GM19395 (cell line): Measurements from ENCODE around the gene NR3C1.
A peak's percentile ranks its signal among the peaks of the same experiment; 100 is the strongest.

Source experiments
- ATAC-seq: cut with Tn5 transposase; IDR thresholded peaks from one replicate; pipeline ENCODE4 v1.9.1; 2021; ENCODE audit warnings: mild to moderate bottlenecking, moderate library complexity; ENCODE audit not compliant: unreplicated experiment

Gene NR3C1

GRCh38 chr5:143372187-143372829 lies 31.2 kb downstream of the NR3C1 start:
- no peak for ATAC-seq

- ATAC-seq: no peak
Observed at GRCh38 chr5:143370440-143370839, 33.0 kb downstream of the NR3C1 start.

- ATAC-seq: no peak
Observed at GRCh38 chr5:143364061-143364460, 39.4 kb downstream of the NR3C1 start.

- no peak for ATAC-seq
Observed at GRCh38 chr5:143362664-143363227, 40.7 kb downstream of the NR3C1 start.

GRCh38 chr5:143361438-143361837 lies 42.0 kb downstream of the NR3C1 start:
- ATAC-seq: no peak

GRCh38 chr5:143360755-143361154 lies 42.7 kb downstream of the NR3C1 start:
- ATAC-seq: no peak

- peak; percentile 57 for ATAC-seq
Observed at GRCh38 chr5:143359869-143360268, 43.6 kb downstream of the NR3C1 start.

- no peak for ATAC-seq
Observed at GRCh38 chr5:143356855-143357583, 46.5 kb downstream of the NR3C1 start.

- no peak for ATAC-seq
Observed at GRCh38 chr5:143355710-143356109, 47.8 kb downstream of the NR3C1 start.

- peak; percentile 50 for ATAC-seq
Observed at GRCh38 chr5:143354025-143354424, 49.5 kb downstream of the NR3C1 start.

- no peak for ATAC-seq
Observed at GRCh38 chr5:143352691-143353090, 50.8 kb downstream of the NR3C1 start.

GRCh38 chr5:143350751-143351602 lies 52.5 kb downstream of the NR3C1 start:
- peak; percentile 53 for ATAC-seq

GRCh38 chr5:143350341-143350740 lies 53.1 kb downstream of the NR3C1 start:
- ATAC-seq: no peak

GRCh38 chr5:143349177-143349576 lies 54.3 kb downstream of the NR3C1 start:
- ATAC-seq: no peak

- no peak for ATAC-seq
Observed at GRCh38 chr5:143347698-143348344, 55.7 kb downstream of the NR3C1 start.

GRCh38 chr5:143347046-143347445 lies 56.4 kb downstream of the NR3C1 start:
- ATAC-seq: no peak

GRCh38 chr5:143345671-143346440 lies 57.6 kb downstream of the NR3C1 start:
- no peak for ATAC-seq

- ATAC-seq: no peak
Observed at GRCh38 chr5:143343042-143343441, 60.4 kb downstream of the NR3C1 start.

- no peak for ATAC-seq
Observed at GRCh38 chr5:143342607-143343006, 60.9 kb downstream of the NR3C1 start.
